Stimulated activated CD8-positive, alpha-beta memory T cell treated with anti-CD3 and anti-CD28 coated beads, Interleukin-7, amount 100 ng/mL, for 4 hours (primary cell): ENCODE data around the gene PASD1.
"Not testable (repeated sequence)": the region's sequence is repeated elsewhere in the genome, so short reads cannot be mapped to it uniquely, and the experiment has no call there.

Experiments used
- DNase-seq, 2 donors: peaks; one replicate each; pipeline ENCODE4 v3.0.0-alpha.2; 2020; ENCODE audit warnings: low read depth in 2 of 2

The PASD1 gene, protein sequence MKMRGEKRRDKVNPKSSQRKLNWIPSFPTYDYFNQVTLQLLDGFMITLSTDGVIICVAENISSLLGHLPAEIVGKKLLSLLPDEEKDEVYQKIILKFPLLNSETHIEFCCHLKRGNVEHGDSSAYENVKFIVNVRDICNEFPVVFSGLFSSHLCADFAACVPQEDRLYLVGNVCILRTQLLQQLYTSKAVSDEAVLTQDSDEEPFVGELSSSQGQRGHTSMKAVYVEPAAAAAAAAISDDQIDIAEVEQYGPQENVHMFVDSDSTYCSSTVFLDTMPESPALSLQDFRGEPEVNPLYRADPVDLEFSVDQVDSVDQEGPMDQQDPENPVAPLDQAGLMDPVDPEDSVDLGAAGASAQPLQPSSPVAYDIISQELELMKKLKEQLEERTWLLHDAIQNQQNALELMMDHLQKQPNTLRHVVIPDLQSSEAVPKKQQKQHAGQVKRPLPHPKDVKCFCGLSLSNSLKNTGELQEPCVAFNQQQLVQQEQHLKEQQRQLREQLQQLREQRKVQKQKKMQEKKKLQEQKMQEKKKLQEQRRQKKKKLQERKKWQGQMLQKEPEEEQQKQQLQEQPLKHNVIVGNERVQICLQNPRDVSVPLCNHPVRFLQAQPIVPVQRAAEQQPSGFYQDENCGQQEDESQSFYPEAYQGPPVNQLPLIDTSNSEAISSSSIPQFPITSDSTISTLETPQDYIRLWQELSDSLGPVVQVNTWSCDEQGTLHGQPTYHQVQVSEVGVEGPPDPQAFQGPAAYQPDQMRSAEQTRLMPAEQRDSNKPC

DNA sequence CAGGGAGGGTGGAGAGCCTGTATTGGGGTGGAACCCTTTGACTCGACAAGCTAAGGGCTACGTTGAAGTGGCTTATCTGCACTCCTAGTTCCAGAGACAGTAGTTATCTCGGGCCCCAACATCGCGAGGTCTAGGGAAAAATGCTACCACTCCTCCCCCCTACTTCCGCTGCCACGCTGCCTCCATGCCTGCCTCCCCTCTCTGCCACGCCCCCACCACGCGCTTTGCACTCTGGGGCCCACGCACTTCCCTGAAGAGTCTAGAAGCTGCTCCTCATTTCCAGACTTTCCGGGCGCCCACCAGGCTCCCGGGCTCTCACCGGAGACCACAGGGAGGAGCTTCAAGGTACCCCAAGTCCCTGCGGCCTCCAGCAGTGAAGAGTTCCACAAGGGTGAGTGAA, at the start of gene PASD1:
PASD1 (plus strand) TSS at position 227 of the 400 bp plus-strand sequence. CDS start 37,879 bp downstream, outside the sequence.
- no peak for DNase-seq

GRCh38 chrX:151515237-151515636, 48.2 kb upstream of the PASD1 start:
- no peak for DNase-seq

GRCh38 chrX:151516538-151517187, 46.8 kb upstream of the PASD1 start:
- no peak for DNase-seq

DNA sequence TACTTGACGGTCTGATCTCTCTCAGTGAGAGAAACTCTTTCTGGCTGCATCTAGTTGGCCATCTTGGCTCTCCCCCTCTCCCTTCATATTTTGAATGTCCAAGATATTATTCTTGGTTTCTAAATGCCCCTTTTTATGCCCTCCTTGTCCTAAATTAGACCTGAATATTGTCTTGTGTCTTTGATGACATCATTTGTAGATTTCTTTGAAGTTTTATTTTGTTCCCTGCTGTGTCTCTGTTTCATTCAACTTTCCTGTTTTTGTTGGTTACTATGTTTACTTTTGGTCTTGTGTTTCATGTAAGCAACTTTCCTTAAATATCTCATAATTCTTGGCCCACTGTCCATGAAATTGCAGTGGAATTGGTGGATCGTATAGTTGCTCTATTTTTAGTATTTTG, 46.1 kb upstream of the PASD1 start:
- no peak for DNase-seq

DNA sequence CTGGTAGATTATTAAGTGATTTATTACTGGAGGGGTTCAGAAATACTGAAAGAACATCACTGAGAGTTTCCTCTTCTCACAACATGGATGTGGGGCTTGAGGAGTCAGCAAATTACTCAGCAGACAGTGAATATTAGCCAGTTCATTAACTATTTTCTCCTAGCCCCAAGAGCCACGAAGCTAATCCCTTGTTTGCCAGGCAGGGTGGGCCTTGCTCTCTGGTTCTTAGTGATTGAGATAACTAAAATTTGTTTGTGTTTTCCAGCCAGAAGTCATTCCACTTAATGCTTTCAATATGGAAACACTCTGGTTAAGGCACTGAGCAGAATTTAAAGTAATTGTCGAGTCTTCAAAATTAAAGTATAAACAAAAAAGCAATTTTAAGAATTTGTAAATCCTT, 40.1 kb upstream of the PASD1 start:
- no peak for DNase-seq

DNA sequence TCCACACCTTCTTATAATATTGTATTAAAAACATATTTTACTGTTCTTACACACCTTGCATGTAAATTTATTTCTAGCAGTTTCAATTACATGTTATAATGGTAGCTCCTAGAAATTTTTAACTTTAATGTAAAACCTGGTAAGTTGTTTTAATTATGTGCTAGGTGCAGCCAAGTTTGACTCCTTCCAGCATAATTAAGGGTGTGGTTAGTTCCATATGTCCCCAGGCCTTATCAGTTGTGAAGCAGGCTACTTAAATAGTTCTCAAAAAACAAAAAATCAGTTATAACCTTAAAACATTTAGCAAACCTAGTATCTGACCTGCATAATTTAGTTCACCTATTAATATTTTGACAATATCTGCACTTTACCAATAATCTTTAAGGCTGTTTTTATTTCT, 26.9 kb upstream of the PASD1 start:
- DNase-seq, result no peak

DNA sequence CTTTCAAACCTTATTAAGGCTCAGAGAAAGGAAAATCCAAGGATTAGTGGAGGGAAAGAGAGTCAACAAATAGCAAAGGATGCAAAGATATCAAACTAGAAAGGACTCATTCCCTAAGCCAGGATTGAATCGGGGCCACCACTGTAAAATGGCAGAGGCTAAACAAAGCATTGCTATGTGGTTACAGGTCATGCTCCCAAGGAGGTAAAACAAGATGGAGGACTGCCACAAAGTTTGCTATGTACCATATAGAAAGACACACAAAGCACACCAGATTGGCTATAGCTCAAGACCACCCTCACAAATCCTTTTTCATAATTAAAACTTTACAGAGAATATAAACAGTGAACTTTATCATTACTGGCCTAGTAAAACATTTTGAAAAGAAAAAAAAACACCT, 25.9 kb upstream of the PASD1 start:
- no peak for DNase-seq

DNA sequence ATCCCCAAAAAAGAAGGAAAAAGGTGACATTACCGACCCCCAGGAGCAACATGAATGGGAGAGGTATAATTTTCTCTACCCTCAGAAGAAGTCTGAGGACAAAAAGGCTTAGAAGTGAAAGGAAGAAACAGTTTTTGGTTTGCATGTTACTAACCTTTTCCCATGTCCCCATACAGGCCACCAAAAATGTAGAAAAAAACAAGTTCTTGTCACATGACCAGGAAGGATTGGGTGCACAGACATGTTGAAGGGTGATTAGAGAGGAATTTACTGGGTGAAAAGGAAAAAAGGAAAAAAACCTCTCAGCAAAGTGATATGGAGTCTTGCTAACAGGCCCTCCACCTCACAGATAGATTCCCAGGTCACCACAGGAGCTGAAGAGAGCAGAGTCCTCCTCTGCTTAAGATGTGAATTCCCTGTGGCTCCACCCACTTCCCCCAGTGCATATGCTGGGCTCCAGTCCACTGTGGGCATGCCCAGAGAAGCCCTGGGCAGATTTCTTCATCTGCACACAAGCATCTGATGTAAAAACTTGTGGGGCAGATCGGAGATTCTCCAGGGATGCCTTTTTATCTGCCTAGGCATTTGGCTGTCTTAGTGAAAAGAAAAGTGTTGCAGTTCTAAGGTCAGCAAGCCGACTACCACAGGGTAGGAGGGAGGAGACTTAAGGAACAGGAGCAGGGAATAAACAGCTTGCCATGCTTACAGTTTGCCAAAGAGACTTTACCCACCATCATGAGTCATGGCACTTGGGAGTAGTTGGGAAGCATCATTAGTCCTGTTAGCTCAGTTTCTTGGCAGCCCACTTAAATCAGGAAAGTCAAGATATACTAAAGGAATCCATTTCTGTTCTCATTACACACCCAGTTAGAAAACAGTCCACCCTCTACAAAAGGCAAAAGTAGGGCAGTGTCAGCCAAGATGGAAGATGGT, 25.0 kb upstream of the PASD1 start:
- DNase-seq, result no peak

DNA sequence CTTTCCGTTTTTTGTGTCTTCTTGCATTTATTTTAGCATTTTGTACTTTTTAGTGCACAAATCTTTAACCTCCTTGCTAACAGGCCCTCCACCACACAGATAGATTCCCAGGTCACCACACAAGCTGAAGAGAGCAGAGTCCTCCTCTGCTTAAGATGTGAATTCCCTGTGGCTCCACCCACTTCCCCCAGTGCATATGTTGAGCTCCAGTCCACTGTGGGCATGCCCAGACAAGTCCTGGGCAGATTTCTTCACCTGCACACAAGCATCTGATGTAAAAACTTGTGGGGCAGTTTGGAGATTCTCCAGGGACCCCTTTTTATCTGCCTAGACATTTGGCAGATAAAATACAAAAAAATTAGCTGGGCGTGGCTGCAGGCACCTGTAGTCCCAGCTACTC, 19.8 kb upstream of the PASD1 start:
- no peak for DNase-seq

GRCh38 chrX:151546226-151546625, 17.2 kb upstream of the PASD1 start:
- DNase-seq, result not testable (repeated sequence)

- DNase-seq, result not testable (repeated sequence)
These were observed 12.3 kb upstream of the PASD1 start for GRCh38 chrX:151551176-151551575.

DNA sequence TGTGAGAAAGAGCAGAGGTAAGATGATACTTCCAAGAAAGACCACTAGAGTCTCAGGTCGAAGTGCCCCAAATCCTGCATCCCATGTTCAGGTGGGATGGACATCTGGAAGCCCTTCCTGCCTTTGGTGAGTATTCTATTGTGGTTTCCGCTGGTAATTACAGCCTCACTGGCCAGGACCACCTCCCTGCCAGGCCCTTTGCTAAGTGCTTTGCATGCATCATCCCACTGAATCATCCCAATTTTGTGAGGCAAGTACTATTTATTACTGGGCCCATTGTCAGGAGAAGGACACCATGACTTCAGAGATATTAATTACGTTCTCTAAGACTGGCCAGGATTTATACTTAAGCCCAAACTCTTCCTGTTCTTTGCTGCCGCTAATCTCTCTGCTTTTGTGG, 10.7 kb upstream of the PASD1 start:
- DNase-seq, result no peak

DNA sequence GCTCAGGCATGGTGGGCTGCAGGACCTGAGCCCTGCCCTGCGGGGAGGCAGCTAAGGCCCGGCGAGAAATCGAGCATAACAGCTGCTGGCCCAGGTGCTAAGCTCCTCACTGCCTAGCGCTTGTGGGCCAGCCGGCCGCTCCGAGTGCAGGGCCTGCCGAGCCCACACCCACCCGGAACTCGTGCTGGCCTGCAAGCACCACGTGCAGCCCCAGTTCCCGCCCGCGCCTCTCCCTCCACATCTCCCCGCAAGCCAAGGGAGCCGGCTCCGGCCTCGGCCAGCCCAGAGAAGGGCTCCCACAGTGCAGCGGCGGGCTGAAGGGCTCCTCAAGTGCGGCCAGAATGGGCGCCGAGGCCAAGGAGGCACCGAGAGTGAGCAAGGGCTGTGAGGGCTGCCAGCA, 8.2 kb upstream of the PASD1 start:
- not testable (repeated sequence) for DNase-seq

DNA sequence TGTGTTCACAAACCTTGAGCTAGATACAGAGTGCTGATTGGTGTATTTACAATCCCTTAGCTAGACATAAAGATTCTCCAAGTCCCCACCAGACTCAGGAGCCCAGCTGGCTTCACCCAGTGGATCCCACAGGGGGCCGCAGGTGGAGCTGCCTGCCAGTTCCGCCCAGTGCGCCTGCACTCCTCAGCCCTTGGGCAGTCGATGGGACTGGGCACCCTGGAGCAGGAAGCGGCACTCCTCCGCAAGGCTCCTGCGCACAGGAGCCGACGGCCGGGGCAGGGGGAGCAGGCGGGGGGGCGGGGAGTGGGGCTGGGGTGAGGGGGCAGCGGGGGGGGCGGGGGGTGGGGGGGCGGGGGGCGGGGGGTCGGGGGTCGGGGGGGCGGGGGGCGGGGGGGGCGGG, 990 bp upstream of the PASD1 start:
- DNase-seq, result not testable (repeated sequence)

DNA sequence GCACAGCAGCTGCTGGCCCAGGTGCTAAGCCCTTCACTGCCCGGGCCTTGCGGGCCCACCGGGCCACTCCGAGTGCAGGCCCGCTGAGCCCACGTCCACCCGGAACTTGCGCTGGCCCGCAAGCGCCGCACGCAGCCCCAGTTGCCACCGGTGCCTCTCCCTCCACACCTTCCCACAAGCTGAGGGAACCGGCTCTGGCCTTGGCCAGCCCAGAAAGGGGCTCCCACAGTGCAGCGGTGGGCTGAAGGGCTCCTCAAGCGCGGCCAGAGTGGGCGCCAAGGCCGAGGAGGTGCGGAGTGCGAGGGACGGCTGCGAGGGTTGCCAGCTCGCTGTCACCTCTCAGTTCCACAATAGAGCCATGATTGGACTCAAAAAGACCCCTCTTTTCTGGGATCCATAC, 472 bp upstream of the PASD1 start:
- not testable (repeated sequence) for DNase-seq

DNA sequence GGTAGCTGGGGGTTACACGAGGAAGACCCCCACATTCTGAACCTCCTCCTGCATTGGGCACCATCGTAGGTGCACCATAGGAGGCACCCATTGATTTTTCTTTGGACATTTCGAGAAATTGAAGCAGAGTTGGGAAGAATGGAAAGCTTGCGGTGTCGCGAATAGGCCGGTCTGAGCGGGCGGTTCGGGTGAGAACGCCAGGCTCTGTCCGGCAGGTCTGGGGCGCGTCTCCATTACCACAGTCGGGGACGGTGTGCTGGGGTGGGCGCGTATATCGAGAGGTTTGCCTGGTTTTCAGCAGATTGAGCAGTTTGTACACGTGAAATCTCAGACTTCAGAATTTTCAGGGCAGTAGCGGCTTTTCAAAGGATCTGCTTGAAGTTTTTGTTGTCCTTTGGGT, 560 bp downstream of the PASD1 start:
- no peak for DNase-seq

DNA sequence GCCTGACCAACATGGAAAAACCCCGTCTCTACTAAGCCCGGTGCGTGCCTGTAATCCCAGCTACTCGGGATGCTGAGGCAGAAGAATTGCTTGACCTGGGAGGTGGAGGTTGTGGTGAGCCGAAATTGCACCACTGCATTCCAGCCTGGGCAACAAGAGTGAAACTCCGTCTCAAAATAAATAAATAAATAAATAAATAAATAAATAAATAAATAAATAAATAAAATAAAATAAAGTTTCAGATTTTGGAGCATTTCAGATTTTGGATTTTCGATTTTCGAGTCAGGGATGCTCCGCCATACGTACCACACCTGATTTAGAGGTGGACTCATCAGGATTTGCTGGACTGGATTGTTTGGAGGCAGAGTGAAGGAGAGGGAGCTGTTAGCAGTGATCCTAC, 3.4 kb downstream of the PASD1 start:
- not testable (repeated sequence) for DNase-seq

DNA sequence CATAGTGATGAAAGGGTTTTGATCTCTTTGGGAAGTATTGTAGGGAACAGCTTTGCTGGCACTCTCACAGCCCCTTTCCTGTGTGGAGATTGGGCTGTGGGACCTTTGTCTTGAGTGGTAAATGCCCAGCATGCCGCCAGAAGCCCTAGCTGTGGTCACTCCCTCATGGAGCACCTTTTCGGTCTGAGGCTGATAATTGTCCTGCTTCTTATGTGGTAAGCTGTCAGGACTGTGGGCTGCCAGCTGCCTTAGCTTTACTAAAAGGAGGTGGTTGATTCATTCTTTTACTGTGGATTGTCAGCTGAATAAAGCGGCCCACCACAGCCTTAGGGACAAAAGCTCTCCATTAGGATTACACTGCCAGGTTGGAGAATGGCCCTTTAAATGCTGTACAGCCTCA, 7.1 kb downstream of the PASD1 start:
- DNase-seq, result no peak

GRCh38 chrX:151593384-151593783, 29.9 kb downstream of the PASD1 start:
- not testable (repeated sequence) for DNase-seq

GRCh38 chrX:151596282-151596681, 32.8 kb downstream of the PASD1 start:
- DNase-seq, result no peak

GRCh38 chrX:151604931-151605330, 41.5 kb downstream of the PASD1 start:
- DNase-seq, result no peak
